Glomerular visceral epithelial cell (primary cell): ENCODE data around the gene MAK.
"Not testable (repeated sequence)": the region's sequence is repeated elsewhere in the genome, so short reads cannot be mapped to it uniquely, and the experiment has no call there.

ENCODE experiments used
- DNase-seq: peaks from one replicate; pipeline ENCODE4 v3.0.0-alpha.2; 2016; ENCODE audit errors: extremely low spot score

Gene MAK

DNA sequence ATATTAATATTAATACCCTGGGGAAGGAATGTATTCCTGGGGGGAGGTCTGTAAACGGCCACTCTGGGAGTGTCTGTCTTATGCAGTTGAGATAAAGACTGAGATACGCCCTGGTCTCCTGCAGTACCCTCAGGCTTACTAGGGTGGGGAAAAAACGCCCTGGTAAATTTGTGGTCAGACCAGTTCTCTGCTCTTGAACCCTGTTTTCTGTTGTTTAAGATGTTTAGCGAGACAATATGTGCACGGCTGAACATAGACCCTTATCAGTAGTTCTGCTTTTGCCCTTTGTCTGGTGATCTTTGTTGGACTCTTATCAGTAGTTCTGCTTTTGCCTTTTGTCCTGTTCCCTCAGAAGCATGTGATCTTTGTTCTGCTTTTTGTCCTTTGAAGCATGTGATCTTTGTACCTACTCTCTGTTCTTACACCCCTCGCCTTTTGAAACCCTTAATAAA lies 15.5 kb upstream of the MAK start:
- DNase-seq, result not testable (repeated sequence)

GRCh38 chr6:10852361-10852960 lies 14.1 kb upstream of the MAK start:
- no peak for DNase-seq

GRCh38 chr6:10850728-10851127 lies 12.4 kb upstream of the MAK start:
- DNase-seq, result no peak

DNA sequence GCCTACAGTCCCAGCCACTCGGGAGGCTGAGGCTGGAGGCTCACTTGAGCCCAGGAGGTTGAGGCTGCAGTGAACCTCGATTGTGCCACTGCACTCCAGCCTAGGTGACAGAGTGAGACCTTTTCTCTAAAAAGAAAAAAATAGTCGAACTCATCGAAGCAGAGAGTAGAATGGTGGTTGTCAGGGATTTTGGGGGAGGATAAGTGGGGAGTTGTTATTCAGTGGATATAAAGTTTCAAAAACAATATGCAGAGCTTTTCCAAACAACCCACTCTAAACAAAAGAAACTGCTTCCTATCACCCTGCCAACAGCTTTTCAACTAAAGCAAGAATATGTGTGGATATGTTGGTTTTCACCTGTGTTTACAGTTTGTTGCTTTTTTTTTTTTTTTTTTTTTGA lies 11.6 kb upstream of the MAK start:
- DNase-seq, result no peak

GRCh38 chr6:10847684-10848083 lies 9.3 kb upstream of the MAK start:
- no peak for DNase-seq

- no peak for DNase-seq
These were observed 5.2 kb upstream of the MAK start for GRCh38 chr6:10843554-10843953.

DNA sequence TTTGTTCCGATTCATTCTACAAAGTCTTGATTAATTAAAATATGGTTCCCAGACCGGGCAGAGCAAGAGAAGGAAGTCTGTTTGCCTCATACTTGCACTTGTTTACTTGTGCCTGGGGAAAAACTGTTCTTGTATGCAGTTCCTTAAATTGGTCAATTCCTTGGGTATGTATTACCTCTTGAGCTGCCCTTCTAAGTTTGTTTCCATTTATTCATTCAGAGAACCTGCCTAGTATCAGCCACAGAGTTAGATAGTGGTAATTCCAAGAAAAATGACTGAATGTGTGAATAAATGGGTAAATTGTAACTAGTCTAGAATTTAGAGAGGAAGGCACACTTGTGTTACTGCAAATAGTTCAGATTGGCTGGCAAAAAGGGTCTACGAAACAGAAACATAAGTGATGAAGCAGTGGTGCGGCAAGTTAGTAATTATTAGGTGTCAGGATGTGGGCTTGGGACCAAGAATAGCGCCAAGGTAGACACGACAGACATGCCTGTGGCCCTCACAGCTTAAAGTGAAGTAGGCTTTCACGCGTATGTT lies 525 bp upstream of the MAK start:
- DNase-seq, result no peak

DNA sequence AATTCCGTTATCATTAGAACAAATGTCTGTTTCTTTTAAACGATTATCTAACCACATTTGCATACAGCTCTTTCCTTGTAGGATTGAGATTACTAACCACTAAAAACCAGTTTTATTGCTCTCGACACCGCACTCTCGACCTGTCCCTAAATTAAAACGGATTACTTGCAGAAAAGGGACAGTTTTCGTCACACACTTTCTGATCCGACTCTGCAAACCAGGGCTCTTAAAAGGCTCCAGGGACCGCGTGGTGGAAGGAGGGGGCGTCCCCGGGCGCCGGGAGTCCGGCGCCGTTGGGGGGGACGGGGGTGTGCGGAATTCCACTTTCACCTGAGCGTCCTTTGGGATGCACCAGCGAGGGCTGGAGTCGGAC lies 731 bp downstream of the MAK start:
- DNase-seq, result peak; percentile 3

DNA sequence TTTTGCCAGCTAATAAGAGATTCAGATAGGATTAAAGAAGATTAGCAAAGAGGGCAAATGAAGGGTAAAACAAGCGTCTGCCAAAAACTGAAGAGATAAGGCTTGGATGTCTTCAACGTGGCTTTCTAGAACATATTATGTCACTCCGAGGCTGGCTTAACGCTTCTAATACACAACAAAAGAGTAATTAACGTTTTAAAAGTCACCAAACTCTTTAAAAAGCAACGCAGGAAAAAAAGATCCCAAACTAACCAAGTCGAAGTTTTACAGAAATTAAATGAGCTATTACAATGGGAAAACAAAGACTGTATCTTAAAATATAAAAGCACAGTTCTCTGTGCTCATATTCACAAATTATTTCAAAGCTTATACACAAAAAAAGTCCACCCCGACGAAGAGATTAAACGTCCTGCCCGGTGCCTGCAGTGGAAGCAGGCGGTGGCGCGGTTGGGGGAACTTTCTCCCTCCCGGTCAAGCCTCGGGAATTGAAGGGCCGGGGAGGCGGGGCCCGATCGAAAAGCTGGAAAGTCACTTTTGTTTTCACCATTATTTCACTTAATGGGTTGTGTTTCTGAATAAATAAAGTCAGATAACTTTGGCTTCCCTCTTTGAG lies 1.2 kb downstream of the MAK start:
- peak; percentile 23 for DNase-seq

DNA sequence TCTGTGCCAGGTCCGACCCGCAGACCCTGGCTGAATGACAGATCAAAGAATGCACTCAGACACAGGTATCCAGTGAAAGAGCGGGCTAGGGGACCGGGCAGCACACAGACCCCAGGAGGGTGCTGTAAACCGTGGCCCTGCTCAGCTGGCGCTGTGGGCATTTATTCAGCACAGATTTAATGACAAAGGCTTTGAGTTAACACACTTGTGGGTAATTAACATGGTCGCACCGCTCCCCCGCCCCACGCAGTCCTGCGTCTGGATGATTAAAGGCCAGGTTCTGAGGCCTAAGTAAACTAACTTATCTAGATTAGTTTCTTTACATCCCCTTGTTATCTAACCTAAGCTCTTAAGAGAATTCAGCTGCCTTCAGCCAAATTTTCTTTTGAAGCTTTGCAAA lies 3.5 kb downstream of the MAK start:
- DNase-seq, result no peak

DNA sequence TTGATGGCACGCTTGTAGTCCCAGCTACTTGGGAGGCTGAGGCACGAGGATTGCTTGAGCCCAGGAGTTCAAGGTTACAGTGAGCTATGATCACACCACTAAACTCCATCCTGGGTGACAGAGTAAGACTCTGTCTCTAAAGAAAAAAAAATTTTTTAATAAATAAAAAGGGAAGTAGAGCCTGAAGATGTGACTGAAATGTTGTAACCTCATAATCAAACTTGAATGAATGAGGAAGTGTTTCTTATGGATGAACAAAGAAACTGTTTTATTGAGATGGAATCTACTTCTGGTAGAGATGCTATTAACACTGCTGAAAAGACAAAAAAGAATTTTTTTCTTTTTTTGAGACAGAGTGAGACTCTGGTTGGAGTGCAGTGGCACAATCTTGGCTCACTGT lies 6.7 kb downstream of the MAK start:
- no peak for DNase-seq

DNA sequence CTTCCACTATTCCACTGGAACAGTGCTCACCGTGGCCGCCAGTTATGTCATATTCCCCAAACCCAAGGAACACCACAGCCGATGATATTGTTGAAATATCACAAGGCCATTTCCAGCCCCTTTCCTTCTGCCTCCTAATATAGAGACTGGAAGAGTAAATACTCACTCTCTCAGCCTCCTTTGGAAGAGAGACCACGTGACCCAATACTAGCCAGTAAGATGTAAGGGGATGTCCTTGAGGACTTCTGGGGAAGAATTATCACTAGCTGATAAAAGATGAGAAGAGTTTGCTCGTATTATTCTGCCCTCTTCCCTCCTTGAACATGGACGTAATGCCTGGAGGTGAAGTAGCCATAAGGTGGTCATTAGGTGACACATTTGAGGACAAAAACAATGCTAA lies 13.5 kb downstream of the MAK start:
- no peak for DNase-seq

DNA sequence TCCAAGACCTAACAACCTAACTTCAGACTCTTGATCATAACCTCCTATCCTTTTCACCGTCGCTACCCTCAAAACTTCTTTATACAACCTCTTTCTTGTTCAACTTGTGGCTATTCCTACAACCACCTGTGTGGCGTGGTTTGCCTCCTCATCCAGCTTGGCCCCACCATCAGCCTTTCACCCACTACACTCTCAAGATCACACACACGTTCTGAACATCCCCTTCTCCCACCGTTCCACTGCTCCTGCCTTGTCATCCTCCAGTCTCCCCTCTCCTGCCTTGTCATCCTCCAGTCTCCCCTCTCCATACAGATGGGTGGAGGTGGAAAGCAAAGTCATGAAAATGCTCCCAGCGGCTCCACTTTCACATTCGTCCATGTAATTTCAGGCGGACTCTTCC lies 14.0 kb downstream of the MAK start:
- no peak for DNase-seq

DNA sequence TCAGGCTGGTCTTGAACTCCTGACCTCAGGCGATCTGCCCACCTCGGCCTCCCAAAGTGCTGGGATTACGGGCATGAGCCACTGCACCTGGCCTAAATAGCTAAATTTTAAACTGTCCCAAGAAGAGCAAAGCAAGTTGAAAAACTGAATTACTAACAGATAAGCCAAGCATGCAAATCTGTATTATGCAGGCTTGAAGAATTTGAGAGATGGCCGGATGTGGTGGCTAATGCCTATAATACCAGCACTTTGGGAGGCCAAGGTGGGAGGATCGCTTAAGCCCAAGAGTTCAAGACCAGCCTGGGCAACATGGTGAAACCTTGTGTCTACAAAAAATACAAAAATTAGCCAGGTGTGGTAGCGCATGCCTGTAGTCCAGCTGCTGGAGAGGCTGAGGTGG lies 24.2 kb downstream of the MAK start:
- DNase-seq, result not testable (repeated sequence)

DNA sequence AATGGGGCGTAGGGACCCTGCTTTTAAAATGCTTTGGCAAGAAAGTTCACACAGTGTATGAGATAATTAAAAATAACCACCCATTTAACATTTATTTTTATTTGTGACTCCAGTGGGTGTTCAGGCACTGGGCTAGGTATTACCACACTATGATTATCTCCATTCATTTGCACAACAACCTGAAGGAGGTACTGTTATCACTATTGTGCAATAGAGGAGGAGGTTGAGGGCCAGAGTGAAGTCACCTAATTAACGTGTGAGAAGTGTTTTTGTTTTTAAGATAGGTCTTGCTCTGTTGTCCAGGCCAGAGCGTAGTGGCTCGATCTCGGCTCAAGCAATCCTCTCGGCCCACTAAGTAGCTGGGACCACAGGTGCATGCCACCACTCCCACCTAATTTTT lies 29.2 kb downstream of the MAK start:
- DNase-seq, result no peak

GRCh38 chr6:10808376-10808775 lies 30.0 kb downstream of the MAK start:
- DNase-seq, result no peak

DNA sequence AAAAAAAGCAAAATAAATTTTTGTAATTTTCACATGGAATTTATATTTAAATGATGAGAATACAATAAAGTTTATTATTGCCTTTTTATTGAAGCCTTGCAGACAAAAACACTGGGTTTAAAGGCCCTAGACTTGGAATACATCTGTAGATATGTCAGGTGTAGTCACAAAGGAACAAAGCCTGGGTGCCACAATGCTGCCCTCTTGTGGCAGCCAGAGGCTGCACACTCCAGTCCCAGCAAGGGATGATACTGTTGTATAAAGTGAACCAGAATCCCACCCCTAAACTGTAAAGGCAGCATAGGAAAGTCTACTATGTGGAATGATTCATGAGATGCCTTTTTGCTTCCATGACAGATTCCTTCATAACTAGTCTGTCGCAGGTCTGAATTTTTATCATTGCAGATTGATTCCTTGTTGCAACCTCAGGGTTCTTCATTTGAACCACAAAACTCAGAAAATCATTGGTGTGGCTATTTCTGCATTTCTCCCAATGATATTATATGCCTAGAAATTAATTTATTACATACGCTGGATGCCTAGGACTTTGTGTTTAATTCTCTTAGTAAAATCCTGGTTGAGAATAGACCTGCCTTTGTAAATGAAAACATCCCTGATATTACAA lies 37.0 kb downstream of the MAK start:
- peak; percentile 71 for DNase-seq

GRCh38 chr6:10800810-10801209 lies 37.5 kb downstream of the MAK start:
- no peak for DNase-seq

DNA sequence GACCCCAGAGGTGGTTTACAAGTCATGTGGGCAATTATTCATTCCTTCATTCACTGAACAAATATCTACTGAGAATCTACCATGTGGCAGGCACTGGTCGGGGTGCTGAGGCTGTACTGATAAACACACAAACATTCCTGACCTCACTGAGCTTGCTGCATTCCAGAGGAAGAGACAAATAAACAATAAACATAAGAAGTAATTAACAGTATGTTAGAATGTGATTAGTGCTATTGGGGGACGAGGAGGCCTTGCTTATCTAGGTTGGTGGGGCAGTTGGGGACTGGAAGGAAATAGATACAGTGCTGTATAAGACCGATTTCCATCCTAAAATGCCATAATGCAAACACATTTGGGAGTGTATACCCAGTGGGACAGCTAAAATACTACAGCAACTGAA lies 44.1 kb downstream of the MAK start:
- DNase-seq, result no peak

DNA sequence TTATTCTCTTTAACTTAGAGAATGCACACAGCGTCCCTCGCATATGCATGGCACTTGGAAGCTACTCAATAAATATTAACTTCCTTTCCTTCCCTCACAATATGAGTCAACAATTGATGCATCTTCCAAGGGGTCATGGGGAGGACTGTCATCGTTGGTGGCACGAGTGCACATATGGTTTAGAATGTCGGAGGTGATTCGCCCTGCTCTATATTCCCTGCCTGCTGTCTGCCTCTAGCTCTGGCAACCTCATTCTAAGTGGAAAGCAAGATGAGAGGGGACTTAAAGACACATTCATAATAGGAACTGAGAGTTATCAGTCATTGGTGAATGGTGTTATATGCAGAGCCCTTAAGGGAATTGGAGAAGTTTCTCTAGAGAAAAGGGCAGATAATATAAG lies 44.6 kb downstream of the MAK start:
- no peak for DNase-seq

DNA sequence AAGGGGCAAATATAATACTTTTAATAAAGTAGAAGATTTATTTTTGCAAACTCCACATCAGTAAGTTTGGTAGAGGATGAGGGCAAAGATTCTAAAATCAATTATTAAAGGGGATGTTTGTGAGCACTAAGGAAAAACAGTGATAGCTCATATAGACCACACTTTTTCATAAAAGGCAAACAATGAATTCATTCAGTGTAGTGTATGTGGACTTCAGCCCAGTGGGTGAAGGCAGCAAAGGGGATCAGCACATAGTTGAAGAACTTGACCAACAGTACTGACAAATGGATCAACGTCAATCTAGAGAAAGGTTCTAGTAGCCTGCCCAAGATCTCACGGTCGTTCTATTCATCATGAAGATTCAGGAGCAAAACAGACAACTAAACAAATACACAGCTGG lies 45.3 kb downstream of the MAK start:
- DNase-seq, result no peak

GRCh38 chr6:10792101-10792500 lies 46.2 kb downstream of the MAK start:
- DNase-seq, result no peak

- DNase-seq, result no peak
These were observed 46.7 kb downstream of the MAK start for GRCh38 chr6:10791673-10792072.
